Measurements from ENCODE around the gene MCRIP1.

DNA sequence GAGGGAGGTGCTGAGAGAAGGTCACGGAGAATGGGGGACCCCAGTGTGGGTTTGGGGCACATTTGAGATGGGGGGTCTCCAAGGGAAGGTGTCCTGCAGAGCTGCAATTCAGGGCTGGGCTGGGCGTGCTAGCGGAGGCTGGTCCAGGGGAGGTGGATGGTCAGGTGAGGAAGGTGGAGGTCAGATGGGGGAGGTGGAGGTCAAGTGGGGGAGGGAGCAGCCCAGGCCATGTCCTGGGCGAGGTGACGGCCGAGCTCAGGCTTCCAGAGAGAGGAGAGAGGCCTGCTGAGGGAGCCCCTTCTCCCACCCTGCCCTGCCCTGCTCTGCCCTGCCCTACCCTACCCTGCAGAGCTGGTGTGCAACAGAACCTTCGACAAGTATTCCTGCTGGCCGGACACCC is 22.6 kb downstream of the MCRIP1 start:
- TF ChIP-seq FOXA1 (IDR thresholded peaks at IDR 0.05) (no peak), FOXK2 (IDR thresholded peaks at IDR 0.05) (no peak), SP1 (IDR thresholded peaks at IDR 0.05) (no peak), SUZ12 (IDR thresholded peaks at IDR 0.05) (no peak), BHLHE40 (IDR thresholded peaks at IDR 0.05; ENCODE audit: borderline replicate concordance) (no peak), PKNOX1 (IDR thresholded peaks at IDR 0.05) (no peak), LEF1 (IDR thresholded peaks at IDR 0.05; ENCODE audit: borderline replicate concordance) (no peak), HDGF (IDR thresholded peaks at IDR 0.05; ENCODE audit: borderline replicate concordance) (no peak), TARDBP (IDR thresholded peaks at IDR 0.05) (no peak), CTBP1 (IDR thresholded peaks at IDR 0.05; ENCODE audit: borderline replicate concordance) (no peak), L3MBTL2 (conservative IDR thresholded peaks at IDR 0.05) (no peak), ELF4 (IDR thresholded peaks at IDR 0.05) (no peak), ARNT (IDR thresholded peaks at IDR 0.05) (no peak)
